Mesenchymal stem cell (in vitro differentiated cells and primary cell): Measurements from ENCODE around the gene COL1A1.

ENCODE experiments used
- DNase-seq: peaks from one replicate; pipeline ENCODE4 v3.0.0-alpha.2; 2013
- H2AFZ ChIP-seq: one replicate; pipeline ENCODE4 v1.6.1; 2013; ENCODE audit warnings: low read depth, mild to moderate bottlenecking, control low read depth, inconsistent platforms, low read length, moderate library complexity
- H2AK5ac ChIP-seq: 2 replicates; pipeline ENCODE4 v1.6.1; 2013; ENCODE audit warnings: low read length, moderate library complexity, mild to moderate bottlenecking, inconsistent platforms; ENCODE audit not compliant: severe bottlenecking
- H2BK120ac ChIP-seq: one replicate; pipeline ENCODE4 v1.6.1; 2013; ENCODE audit warnings: low read depth, mild to moderate bottlenecking, inconsistent platforms, low read length, moderate library complexity
- H2BK12ac ChIP-seq, 2 experiments: one replicate each; pipeline ENCODE4 v1.6.1; 2013; ENCODE audit warnings: inconsistent platforms in 2 of 2, low read length in 2 of 2, mild to moderate bottlenecking in 2 of 2, moderate library complexity in 2 of 2, control low read depth in 1 of 2
- H2BK15ac ChIP-seq: one replicate; pipeline ENCODE4 v1.6.1; 2013; ENCODE audit warnings: mild to moderate bottlenecking, low read depth, inconsistent platforms; ENCODE audit not compliant: poor library complexity, severe bottlenecking
- H2BK5ac ChIP-seq: 2 replicates; pipeline ENCODE4 v1.6.1; 2013; ENCODE audit warnings: low read depth, mild to moderate bottlenecking, low read length, control low read depth, inconsistent platforms; ENCODE audit not compliant: poor library complexity, severe bottlenecking
- H3K14ac ChIP-seq, 2 experiments: one replicate each; pipeline ENCODE4 v1.6.1; 2013; ENCODE audit warnings: inconsistent platforms in 2 of 2, low read length in 2 of 2, control low read depth in 1 of 2, mild to moderate bottlenecking in 1 of 2, moderate library complexity in 1 of 2
- H3K18ac ChIP-seq, 2 experiments: one replicate each; pipeline ENCODE4 v1.6.1; 2013; ENCODE audit warnings: inconsistent platforms in 2 of 2, low read length in 2 of 2, control low read depth in 1 of 2, low read depth in 1 of 2, mild to moderate bottlenecking in 1 of 2
- H3K23ac ChIP-seq, 2 experiments: one replicate each; pipeline ENCODE4 v1.6.1; 2013; ENCODE audit warnings: inconsistent platforms in 2 of 2, low read length in 2 of 2, mild to moderate bottlenecking in 2 of 2, moderate library complexity in 2 of 2, control low read depth in 1 of 2
- H3K27ac ChIP-seq: 2 replicates; pipeline ENCODE4 v1.5.1; 2013; ENCODE audit warnings: mild to moderate bottlenecking, moderate library complexity, low read length, control low read depth, inconsistent platforms; ENCODE audit not compliant: poor library complexity, severe bottlenecking
- H3K27me3 ChIP-seq, 2 experiments: 2 replicates each; pipeline versions ENCODE4 v1.6.1 to v1.7.0; 2013; ENCODE audit warnings: low read length in 2 of 2, mild to moderate bottlenecking in 2 of 2, moderate library complexity in 2 of 2, control low read depth in 1 of 2, inconsistent platforms in 1 of 2; ENCODE audit not compliant: control insufficient read depth in 1 of 2, insufficient read depth in 1 of 2
- H3K36me3 ChIP-seq, 2 experiments: 2 replicates each; pipeline versions ENCODE4 v1.6.1 to v1.7.0; 2013; ENCODE audit warnings: low read length in 2 of 2, control low read depth in 1 of 2, inconsistent platforms in 1 of 2, low read depth in 1 of 2, mild to moderate bottlenecking in 1 of 2; ENCODE audit not compliant: insufficient read depth in 2 of 2, control insufficient read depth in 1 of 2
- H3K4ac ChIP-seq, 2 experiments: one replicate each; pipeline ENCODE4 v1.6.1; 2013; ENCODE audit warnings: inconsistent platforms in 2 of 2, low read length in 2 of 2, mild to moderate bottlenecking in 2 of 2, moderate library complexity in 2 of 2, control low read depth in 1 of 2, low read depth in 1 of 2
- H3K4me1 ChIP-seq: 2 replicates; pipeline ENCODE4 v1.6.1; 2013; ENCODE audit warnings: low read depth, low read length, control low read depth; ENCODE audit not compliant: control insufficient read depth, insufficient read depth
- H3K4me2 ChIP-seq: 2 replicates; pipeline ENCODE4 v1.6.1; 2013; ENCODE audit warnings: low read length, mild to moderate bottlenecking, inconsistent platforms; ENCODE audit not compliant: poor library complexity, severe bottlenecking
- H3K4me3 ChIP-seq, 2 experiments: 2 replicates each; pipeline versions ENCODE4 v1.5.1 to v1.7.0; 2013; ENCODE audit warnings: low read length in 2 of 2, mild to moderate bottlenecking in 2 of 2, control low read depth in 1 of 2, low read depth in 1 of 2; ENCODE audit not compliant: insufficient read depth in 1 of 2
- H3K79me1 ChIP-seq: replicated peaks from 2 replicates; pipeline ENCODE4 v1.6.1; 2013; ENCODE audit warnings: mild to moderate bottlenecking, control low read depth, low read length, inconsistent platforms; ENCODE audit not compliant: poor library complexity, severe bottlenecking
- H3K9ac ChIP-seq: 2 replicates; pipeline ENCODE4 v1.7.0; 2013; ENCODE audit warnings: mild to moderate bottlenecking, low read length, moderate library complexity
- H3K9me3 ChIP-seq: 2 replicates; pipeline ENCODE4 v1.7.0; 2013; ENCODE audit warnings: mild to moderate bottlenecking, low read length; ENCODE audit not compliant: control insufficient read depth
- H4K8ac ChIP-seq: one replicate; pipeline ENCODE4 v1.6.1; 2013; ENCODE audit warnings: inconsistent platforms, mild to moderate bottlenecking, low read length, moderate library complexity
- H4K91ac ChIP-seq: one replicate; pipeline ENCODE4 v1.6.1; 2013; ENCODE audit warnings: mild to moderate bottlenecking, low read length, inconsistent platforms
- WGBS: methylation state at CpG from one replicate; pipeline ENCODE4 v1.1.7; 2013; ENCODE audit warnings: mixed read lengths; 5-methylcytosine and 5-hydroxymethylcytosine counted together

Gene COL1A1

DNA sequence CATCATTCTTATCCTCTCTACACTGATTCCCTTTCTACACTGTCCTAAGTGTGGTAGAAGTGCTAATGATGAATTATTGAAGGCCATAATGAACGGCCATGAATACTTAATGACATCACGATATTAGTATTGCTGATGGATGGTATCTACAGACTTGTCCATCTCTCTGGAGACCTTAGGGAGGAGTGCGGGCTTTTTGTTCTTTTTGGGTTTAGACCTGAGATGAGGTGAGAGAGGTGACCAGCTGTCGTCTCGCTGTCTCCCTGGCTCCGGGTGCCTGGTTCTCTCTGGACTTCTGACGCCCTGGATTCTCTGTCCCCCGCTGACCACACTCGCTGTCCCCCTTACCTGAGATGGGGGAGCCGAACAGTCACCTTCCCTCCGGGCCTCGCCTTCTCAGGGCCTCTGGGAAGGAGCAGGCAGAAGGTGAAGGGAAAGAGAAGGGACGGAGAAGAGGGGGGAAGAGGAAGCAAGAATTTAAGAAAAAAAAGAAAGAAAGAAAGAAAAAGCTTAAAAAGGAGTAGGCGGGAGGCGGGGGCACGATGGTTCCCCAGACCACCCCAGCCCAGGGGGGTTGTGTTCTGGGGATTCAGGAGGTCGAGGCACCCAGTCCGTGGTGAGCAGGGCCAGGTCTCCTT is 18.5 kb downstream of the COL1A1 start:
- Histone ChIP-seq H3K9ac (peak overlapping the region; percentile 100), H3K9me3 (no peaks in the 10 kb centered on the region), H3K27ac (peak overlapping the region; percentile 73), H3K4ac (no peak overlapping the region), H2BK15ac (no peak overlapping the region), H3K4me2 (no peak overlapping the region), H2AFZ (no peak overlapping the region), H4K91ac (no peak overlapping the region), H2BK120ac (no peak overlapping the region), H2AK5ac (no peak overlapping the region), H3K18ac (no peak overlapping the region), H3K27me3 (no peaks in the 10 kb centered on the region), H3K79me1 (no peaks in the 10 kb centered on the region), H3K36me3 (peaks cover 43 to 64% of the 10 kb centered on the region in 2 experiments), H3K14ac (no peak overlapping the region), H3K4me1 (peaks cover 51% of the 10 kb centered on the region), H2BK5ac (no peak overlapping the region), H4K8ac (no peak overlapping the region), H3K4me3 (no peak overlapping the region), H2BK12ac (no peak overlapping the region), H3K23ac (no peak overlapping the region)
- WGBS = 92% methylated on average over 16 of the region's 18 CpGs
- DNase-seq = no peak

DNA sequence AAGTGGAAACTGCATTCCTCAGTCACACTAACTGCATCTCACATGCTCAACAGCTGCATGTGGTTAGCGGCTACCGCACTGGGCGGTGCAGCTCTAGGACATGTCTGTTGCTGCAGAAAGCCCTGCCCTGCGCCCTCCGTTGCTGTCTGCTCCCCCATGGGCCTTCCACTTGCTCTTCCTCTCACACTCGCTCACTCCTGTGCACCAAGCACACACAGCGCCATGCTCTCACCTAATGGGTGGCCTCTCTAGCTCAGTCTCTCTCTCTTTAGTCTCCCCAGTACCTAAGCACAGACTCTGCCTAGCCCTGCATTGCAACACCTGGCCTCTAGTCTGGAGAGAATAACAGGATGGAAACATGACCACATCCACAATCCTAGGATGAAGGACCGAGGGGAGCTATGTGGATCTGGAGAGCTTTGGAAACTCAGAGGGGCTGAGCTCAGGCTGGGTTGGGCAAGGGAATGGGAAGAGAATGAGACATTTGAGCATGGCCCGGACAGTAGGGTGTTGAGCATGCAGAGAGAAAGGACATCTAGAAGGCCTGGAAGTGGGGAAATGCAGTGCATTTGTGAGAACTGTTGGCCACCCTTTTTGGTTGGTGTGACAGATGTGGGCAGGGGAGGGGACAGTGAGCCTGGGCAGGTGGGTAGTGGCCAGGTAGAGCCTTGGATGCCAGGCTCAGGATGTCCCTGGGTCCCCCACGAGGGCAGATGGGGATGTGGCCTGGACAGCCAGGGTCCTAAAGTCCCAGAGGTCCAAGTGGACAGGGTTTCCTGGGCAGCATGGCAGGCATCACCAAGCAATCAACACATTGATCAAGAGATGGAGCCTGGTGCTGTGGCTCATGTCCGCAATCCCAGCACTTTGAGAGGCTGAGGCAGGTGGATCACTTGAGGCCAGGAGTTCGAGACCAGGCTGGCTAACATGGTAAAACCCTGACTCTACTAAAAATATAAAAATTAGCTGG is 19.6 kb downstream of the COL1A1 start:
- 89% methylated on average over 12 of the region's 12 CpGs for WGBS
- DNase-seq = peak; percentile 80
- peak overlapping the region; percentile 67 for H3K27ac ChIP-seq

DNA sequence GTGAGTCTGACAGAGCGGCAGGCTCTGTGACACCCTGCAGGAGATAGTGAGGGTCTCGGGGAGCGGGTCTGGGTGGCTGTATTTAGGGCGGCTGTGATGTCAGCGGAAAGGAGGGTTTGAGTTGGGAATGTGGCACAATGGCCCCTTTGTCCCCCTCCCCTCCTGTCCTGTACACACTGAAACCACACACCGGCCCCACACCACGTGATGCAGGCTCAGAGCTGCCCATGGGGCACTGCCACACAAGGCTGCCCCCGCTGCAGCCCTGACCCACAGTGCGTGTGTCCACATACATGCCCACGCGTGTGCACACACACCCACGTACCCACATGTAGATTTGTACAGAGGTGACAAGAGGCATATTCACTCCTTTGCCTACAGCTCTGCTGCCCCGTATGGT is 20.3 kb downstream of the COL1A1 start:
- Histone ChIP-seq H3K18ac (peak overlapping the region in 1 of 2 experiments; percentile 76), H3K9me3 (no peaks in the 10 kb centered on the region), H3K14ac (no peak overlapping the region), H4K8ac (no peak overlapping the region), H3K4me1 (peaks cover 57% of the 10 kb centered on the region), H4K91ac (peak overlapping the region; percentile 5), H3K4me3 (no peak overlapping the region), H2BK5ac (no peak overlapping the region), H2BK15ac (no peak overlapping the region), H2AK5ac (peak overlapping the region; percentile 0), H3K4me2 (no peak overlapping the region), H3K79me1 (no peaks in the 10 kb centered on the region), H2BK120ac (no peak overlapping the region), H3K4ac (no peak overlapping the region), H3K23ac (no peak overlapping the region), H2BK12ac (no peak overlapping the region), H2AFZ (no peak overlapping the region), H3K27me3 (no peaks in the 10 kb centered on the region), H3K36me3 (peaks cover 25 to 46% of the 10 kb centered on the region in 2 experiments), H3K27ac (peak overlapping the region; percentile 67), H3K9ac (peak overlapping the region; percentile 42)
- WGBS = 94% methylated on average over 11 of the region's 13 CpGs
- no peak for DNase-seq

More for the DNA sequence above, 19.6 kb downstream of the COL1A1 start:
- Histone ChIP-seq H4K8ac (peak overlapping the region; percentile 28), H3K9me3 (no peaks in the 10 kb centered on the region), H3K4me2 (no peak overlapping the region), H3K4ac (no peak overlapping the region), H2BK15ac (peak overlapping the region; percentile 29), H2BK120ac (no peak overlapping the region), H4K91ac (no peak overlapping the region), H3K23ac (no peak overlapping the region), H2AK5ac (peak overlapping the region; percentile 63), H3K4me3 (no peak overlapping the region), H3K14ac (no peak overlapping the region), H3K36me3 (peaks cover 32 to 54% of the 10 kb centered on the region in 2 experiments), H3K79me1 (no peaks in the 10 kb centered on the region), H3K18ac (peak overlapping the region; percentile 43), H3K27me3 (no peaks in the 10 kb centered on the region), H3K4me1 (peaks cover 57% of the 10 kb centered on the region), H2BK12ac (no peak overlapping the region), H3K9ac (peak overlapping the region; percentile 42), H2AFZ (no peak overlapping the region), H2BK5ac (no peak overlapping the region)

DNA sequence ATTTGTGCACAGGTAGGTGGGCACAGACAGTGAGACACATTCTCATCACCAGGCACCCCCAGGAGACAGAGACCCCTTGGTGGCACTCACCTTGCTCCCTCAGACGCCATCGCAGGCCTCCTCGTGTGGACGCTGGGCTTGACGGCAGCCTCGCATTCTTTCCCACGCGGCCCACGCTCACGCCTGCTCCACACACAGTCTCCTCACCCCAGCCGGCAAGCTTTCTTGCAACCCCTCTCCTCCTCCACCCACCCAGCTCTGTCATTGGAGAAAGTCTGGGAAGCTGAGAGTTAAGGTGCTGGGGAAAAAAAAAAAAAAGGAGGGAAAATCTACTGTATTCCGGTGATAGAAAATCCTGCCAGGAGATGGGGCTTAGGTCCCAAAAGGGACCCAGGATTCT is 20.8 kb downstream of the COL1A1 start:
- no peak overlapping the region for H3K14ac ChIP-seq
- no peaks in the 10 kb centered on the region for H3K27me3 ChIP-seq
- H4K91ac ChIP-seq = no peak overlapping the region
- H3K27ac ChIP-seq = no peak overlapping the region
- H3K36me3 ChIP-seq = peaks cover 20 to 41% of the 10 kb centered on the region in 2 experiments
- WGBS = 77% methylated on average over 5 of the region's 12 CpGs
- no peak overlapping the region for H2BK15ac ChIP-seq
- H2BK120ac ChIP-seq = no peak overlapping the region
- no peak overlapping the region for H3K4me2 ChIP-seq
- no peaks in the 10 kb centered on the region for H3K9me3 ChIP-seq
- no peak overlapping the region for H2BK5ac ChIP-seq
- H3K18ac ChIP-seq = no peak overlapping the region
- H3K4ac ChIP-seq = no peak overlapping the region
- H2BK12ac ChIP-seq = peak overlapping the region in 1 of 2 experiments; percentile 17
- H4K8ac ChIP-seq = no peak overlapping the region
- no peaks in the 10 kb centered on the region for H3K79me1 ChIP-seq
- no peak overlapping the region for H3K9ac ChIP-seq
- H3K4me3 ChIP-seq = no peak overlapping the region
- H2AK5ac ChIP-seq = no peak overlapping the region
- H3K23ac ChIP-seq = no peak overlapping the region
- H2AFZ ChIP-seq = no peak overlapping the region
- H3K4me1 ChIP-seq = peaks cover 56% of the 10 kb centered on the region
- DNase-seq = no peak
